ENCODE measurements around the gene KCNE2. TPM values are rescaled to one million over a fixed set of nuclear protein-coding genes. Genes with fewer than 3 reads are reported as not detected.

The KCNE2 gene, protein sequence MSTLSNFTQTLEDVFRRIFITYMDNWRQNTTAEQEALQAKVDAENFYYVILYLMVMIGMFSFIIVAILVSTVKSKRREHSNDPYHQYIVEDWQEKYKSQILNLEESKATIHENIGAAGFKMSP
- total RNA-seq = not detected

DNA sequence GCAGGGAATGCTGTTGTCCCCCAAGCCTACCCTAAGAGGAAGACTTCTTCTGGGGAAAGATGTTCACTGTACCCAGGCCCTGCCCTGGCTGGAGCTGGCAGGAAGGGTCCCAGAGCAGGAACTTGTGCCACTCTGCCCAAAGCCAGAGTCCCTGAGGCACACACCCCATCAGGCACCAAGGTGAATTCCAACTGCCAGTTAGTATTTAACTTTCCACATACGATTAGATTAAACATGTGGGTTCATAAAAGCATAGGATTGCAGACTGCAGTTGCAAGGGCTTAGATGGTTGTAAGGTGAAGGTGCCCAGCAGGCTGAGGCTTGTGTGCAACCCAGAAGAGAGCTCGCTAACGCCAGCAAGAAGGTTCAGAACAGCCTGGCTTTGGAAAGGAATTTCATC lies at the start of gene KCNE2:
KCNE2 (plus strand) TSS at position 274 of the 400 bp plus-strand sequence. CDS start 6,473 bp downstream, outside the sequence.
- DNase-seq (no peak), ATAC-seq (no peak)
- H3K36me3 ChIP-seq = no peaks in the 10 kb centered on the region
- H3K4me1 ChIP-seq = peaks cover 0 to 7% of the 10 kb centered on the region in 2 donors
- intact Hi-C loops (cut with DNase I; ENCODE audit: low total_unique reads) = no loop called here
- no peak within 1 kb of the TSS for H3K27ac ChIP-seq
- in situ Hi-C loops (cut with MboI; ENCODE audit: low sequenced_read_pairs in 4 of 4) = no loop called here
- TF ChIP-seq, protein P1, sequence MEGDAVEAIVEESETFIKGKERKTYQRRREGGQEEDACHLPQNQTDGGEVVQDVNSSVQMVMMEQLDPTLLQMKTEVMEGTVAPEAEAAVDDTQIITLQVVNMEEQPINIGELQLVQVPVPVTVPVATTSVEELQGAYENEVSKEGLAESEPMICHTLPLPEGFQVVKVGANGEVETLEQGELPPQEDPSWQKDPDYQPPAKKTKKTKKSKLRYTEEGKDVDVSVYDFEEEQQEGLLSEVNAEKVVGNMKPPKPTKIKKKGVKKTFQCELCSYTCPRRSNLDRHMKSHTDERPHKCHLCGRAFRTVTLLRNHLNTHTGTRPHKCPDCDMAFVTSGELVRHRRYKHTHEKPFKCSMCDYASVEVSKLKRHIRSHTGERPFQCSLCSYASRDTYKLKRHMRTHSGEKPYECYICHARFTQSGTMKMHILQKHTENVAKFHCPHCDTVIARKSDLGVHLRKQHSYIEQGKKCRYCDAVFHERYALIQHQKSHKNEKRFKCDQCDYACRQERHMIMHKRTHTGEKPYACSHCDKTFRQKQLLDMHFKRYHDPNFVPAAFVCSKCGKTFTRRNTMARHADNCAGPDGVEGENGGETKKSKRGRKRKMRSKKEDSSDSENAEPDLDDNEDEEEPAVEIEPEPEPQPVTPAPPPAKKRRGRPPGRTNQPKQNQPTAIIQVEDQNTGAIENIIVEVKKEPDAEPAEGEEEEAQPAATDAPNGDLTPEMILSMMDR (IDR thresholded peaks at IDR 0.05 in 4 of 5, conservative IDR thresholded peaks at IDR 0.05 in 1 of 5) = no peak
- no peak for TF ChIP-seq POLR2A (IDR thresholded peaks at IDR 0.05)
- no peaks in the 10 kb centered on the region for H3K9me3 ChIP-seq
- no peak within 1 kb of the TSS for H3K4me3 ChIP-seq
- no peaks in the 10 kb centered on the region for H3K27me3 ChIP-seq

DNA sequence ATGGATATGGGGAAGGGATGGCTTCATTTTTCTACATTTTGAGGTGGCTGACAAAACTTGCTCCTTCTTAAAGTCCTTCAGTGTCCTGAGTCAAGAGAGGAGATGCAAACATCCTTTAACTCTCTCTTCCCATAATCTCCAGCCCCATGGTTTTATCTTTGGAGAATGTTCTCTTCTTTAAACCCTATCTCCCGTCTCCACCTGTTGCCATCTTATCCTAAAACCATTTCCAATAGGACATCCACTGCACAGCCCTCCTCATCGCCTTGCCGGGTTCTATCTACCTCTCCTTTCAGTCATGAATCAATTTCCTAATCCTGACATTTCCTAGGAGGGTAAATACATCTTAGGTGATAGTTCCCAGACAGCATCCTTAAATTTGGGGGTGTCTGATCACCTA lies 44.2 kb upstream of the KCNE2 start:
- DNase-seq (no peak), ATAC-seq (no peak)
- Histone ChIP-seq H3K27me3 (no peaks in the 10 kb centered on the region), H3K27ac (no peak overlapping the region), H3K36me3 (no peaks in the 10 kb centered on the region), H3K9me3 (no peaks in the 10 kb centered on the region), H3K4me1 (no peaks in the 10 kb centered on the region), H3K4me3 (no peak overlapping the region)
- intact Hi-C loops (cut with DNase I; ENCODE audit: low total_unique reads) (no loop called here), in situ Hi-C loops (cut with MboI; ENCODE audit: low sequenced_read_pairs in 4 of 4) (no loop called here)
- no peak for TF ChIP-seq POLR2A (IDR thresholded peaks at IDR 0.05)
- TF ChIP-seq, protein P1 (IDR thresholded peaks at IDR 0.05 in 4 of 5, conservative IDR thresholded peaks at IDR 0.05 in 1 of 5) = no peak

DNA sequence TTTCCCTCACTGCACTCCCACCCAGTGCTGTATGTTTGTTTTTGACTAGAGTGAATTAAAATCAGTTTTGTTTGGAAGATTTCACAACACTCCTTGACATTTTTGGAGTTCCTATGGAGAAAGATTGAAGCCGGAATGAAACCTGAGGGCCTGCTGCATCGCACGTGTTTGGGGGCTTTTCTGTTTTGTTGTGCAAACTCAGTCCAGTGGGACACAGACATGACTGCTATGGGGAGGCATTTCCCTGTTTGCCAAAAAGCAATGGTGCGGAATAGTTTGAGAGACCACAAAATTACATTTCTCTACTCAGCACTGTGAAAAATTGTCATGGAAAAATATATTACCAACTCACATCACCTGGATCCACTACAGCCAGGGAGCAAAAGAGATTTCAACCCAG lies 43.8 kb upstream of the KCNE2 start:
- no peak for ATAC-seq
- in situ Hi-C loops (cut with MboI; ENCODE audit: low sequenced_read_pairs in 4 of 4) (no loop called here), intact Hi-C loops (cut with DNase I; ENCODE audit: low total_unique reads) (no loop called here)
- H3K27ac ChIP-seq = no peak overlapping the region
- no peaks in the 10 kb centered on the region for H3K4me1 ChIP-seq
- H3K27me3 ChIP-seq = no peaks in the 10 kb centered on the region
- no peak overlapping the region for H3K4me3 ChIP-seq
- H3K36me3 ChIP-seq = no peaks in the 10 kb centered on the region
- no peak for DNase-seq
- TF ChIP-seq, protein P1 (IDR thresholded peaks at IDR 0.05 in 4 of 5, conservative IDR thresholded peaks at IDR 0.05 in 1 of 5) = no peak
- TF ChIP-seq POLR2A (IDR thresholded peaks at IDR 0.05) = no peak
- no peaks in the 10 kb centered on the region for H3K9me3 ChIP-seq

DNA sequence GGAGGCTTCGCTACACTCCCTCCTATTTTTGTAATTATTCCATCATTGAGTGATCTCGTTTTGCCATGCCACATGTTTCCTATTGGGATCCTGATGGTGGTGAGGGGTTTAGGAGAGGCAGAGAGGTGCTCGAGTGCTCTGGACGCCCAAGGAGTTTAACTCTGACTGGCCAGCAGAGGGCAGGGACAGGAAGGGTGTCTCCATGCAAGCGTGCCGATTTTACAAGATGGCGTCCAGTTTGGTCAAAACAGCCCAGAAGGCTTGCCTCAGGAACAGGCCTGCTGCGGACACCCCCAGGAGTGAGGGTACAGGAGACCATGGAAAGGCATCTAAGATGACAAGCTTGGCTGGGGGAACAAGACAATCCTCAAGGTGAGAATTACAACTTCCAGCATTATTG lies 33.8 kb upstream of the KCNE2 start:
- no peaks in the 10 kb centered on the region for H3K9me3 ChIP-seq
- intact Hi-C loops (cut with DNase I; ENCODE audit: low total_unique reads) = loop anchor here (10.0 kb wide), 1 partner anchor 415 kb away; the partner anchor contains the start of gene ATP5PO
- in situ Hi-C loops (cut with MboI; ENCODE audit: low sequenced_read_pairs in 4 of 4) = no loop called here

More for the DNA sequence above, 33.8 kb upstream of the KCNE2 start:
- DNase-seq (no peak), ATAC-seq (no peak)
- H3K27me3 ChIP-seq = no peaks in the 10 kb centered on the region
- no peak for TF ChIP-seq POLR2A (IDR thresholded peaks at IDR 0.05)
- TF ChIP-seq, protein P1 (IDR thresholded peaks at IDR 0.05 in 4 of 5, conservative IDR thresholded peaks at IDR 0.05 in 1 of 5) = no peak
- no peaks in the 10 kb centered on the region for H3K36me3 ChIP-seq
- no peaks in the 10 kb centered on the region for H3K4me1 ChIP-seq
- no peak overlapping the region for H3K27ac ChIP-seq
- H3K4me3 ChIP-seq = no peak overlapping the region
